Stomach smooth muscle (tissue), 2 donors: ENCODE data around the gene ERGIC1.

Source experiments
- H3K27ac ChIP-seq: one replicate; pipeline ENCODE4 v1.7.0; 2013; ENCODE audit warnings: mild to moderate bottlenecking, low read length, inconsistent platforms
- H3K27me3 ChIP-seq, 2 donors: one replicate each; pipeline ENCODE4 v1.7.0; 2013; ENCODE audit warnings: low read length in 2 of 2; ENCODE audit not compliant: insufficient read depth in 2 of 2, control insufficient read depth in 1 of 2
- H3K36me3 ChIP-seq, 2 donors: one replicate each; pipeline ENCODE4 v1.7.0; 2013; ENCODE audit warnings: low read length in 2 of 2; ENCODE audit not compliant: control insufficient read depth in 2 of 2, insufficient read depth in 2 of 2
- H3K4me1 ChIP-seq: one replicate; pipeline ENCODE4 v1.7.0; 2013; ENCODE audit warnings: low read length; ENCODE audit not compliant: control insufficient read depth, insufficient read depth
- H3K4me3 ChIP-seq, 2 donors: one replicate each; pipeline ENCODE4 v1.7.0; 2013; ENCODE audit warnings: low read length in 2 of 2
- H3K9ac ChIP-seq, 2 donors: one replicate each; pipeline ENCODE4 v1.7.0; 2013; ENCODE audit warnings: low read length in 2 of 2, mild to moderate bottlenecking in 1 of 2
- H3K9me3 ChIP-seq, 2 donors: one replicate each; pipeline ENCODE4 v1.7.0; 2013; ENCODE audit warnings: low read length in 2 of 2; ENCODE audit not compliant: control insufficient read depth in 2 of 2
- donor health status: healthy.
- donor health status: Pancreatic carcinoma.

The ERGIC1 gene

DNA sequence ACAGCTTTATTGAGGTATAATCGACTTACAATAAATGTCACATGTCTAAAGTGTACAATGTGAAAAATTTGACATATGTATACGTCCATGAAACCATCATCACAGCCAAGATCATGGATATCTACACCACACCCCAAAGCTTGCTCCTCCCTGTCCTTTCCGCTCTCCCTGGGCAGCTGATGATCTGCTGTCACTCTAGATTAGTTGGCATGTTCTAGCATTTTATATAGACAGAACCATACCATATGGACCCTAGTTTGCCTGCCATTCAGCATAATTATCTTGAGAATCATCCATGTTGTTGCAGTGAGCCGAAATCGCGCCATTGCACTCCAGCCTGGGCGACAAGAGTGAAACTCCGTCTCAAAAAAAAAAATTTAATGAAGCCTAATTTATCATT lies 42.5 kb downstream of the ERGIC1 start:
- no peaks in the 10 kb centered on the region for H3K9me3 ChIP-seq
- H3K36me3 ChIP-seq, result no peaks in the 10 kb centered on the region
- H3K9ac ChIP-seq, result no peak overlapping the region
- no peaks in the 10 kb centered on the region for H3K27me3 ChIP-seq
- H3K4me3 ChIP-seq, result no peak overlapping the region
- H3K27ac ChIP-seq, result no peak overlapping the region
- peaks cover 55% of the 10 kb centered on the region for H3K4me1 ChIP-seq

- Histone ChIP-seq H3K9ac (no peak overlapping the region), H3K27ac (peak overlapping the region; percentile 49), H3K4me1 (peaks cover 45% of the 10 kb centered on the region), H3K36me3 (no peaks in the 10 kb centered on the region), H3K9me3 (no peaks in the 10 kb centered on the region), H3K27me3 (no peaks in the 10 kb centered on the region), H3K4me3 (no peak overlapping the region)
Observed at GRCh38 chr5:172877466-172878260, 43.6 kb downstream of the ERGIC1 start.

- peak overlapping the region; percentile 32 to 57 for H3K4me3 ChIP-seq
Observed at GRCh38 chr5:172878585-172878932, 44.5 kb downstream of the ERGIC1 start.

GRCh38 chr5:172878933-172879752 lies 45.1 kb downstream of the ERGIC1 start:
- peaks cover 0 to 4% of the 10 kb centered on the region in 2 donors for H3K36me3 ChIP-seq
- peak overlapping the region; percentile 77 for H3K27ac ChIP-seq
- H3K9me3 ChIP-seq, result peaks cover 0 to 2% of the 10 kb centered on the region in 2 donors
- H3K27me3 ChIP-seq, result no peaks in the 10 kb centered on the region
- H3K4me3 ChIP-seq, result peak overlapping the region; percentile 32 to 57
- H3K4me1 ChIP-seq, result peaks cover 32% of the 10 kb centered on the region
- H3K9ac ChIP-seq, result peak overlapping the region; percentile 49 to 60

More at GRCh38 chr5:172878585-172878932, 44.5 kb downstream of the ERGIC1 start:
- Histone ChIP-seq H3K27me3 (no peaks in the 10 kb centered on the region), H3K4me1 (peaks cover 36% of the 10 kb centered on the region), H3K9me3 (peaks cover 0 to 2% of the 10 kb centered on the region in 2 donors), H3K9ac (peak overlapping the region; percentile 49 to 58), H3K27ac (peak overlapping the region; percentile 77), H3K36me3 (peaks cover 0 to 4% of the 10 kb centered on the region in 2 donors)

- no peak overlapping the region for H3K27ac ChIP-seq
- H3K9ac ChIP-seq, result no peak overlapping the region
- H3K36me3 ChIP-seq, result peaks cover 0 to 4% of the 10 kb centered on the region in 2 donors
- H3K4me3 ChIP-seq, result no peak overlapping the region
- peaks cover 0 to 2% of the 10 kb centered on the region in 2 donors for H3K9me3 ChIP-seq
- H3K27me3 ChIP-seq, result no peaks in the 10 kb centered on the region
- peaks cover 33% of the 10 kb centered on the region for H3K4me1 ChIP-seq
Observed at GRCh38 chr5:172881691-172882370, 47.8 kb downstream of the ERGIC1 start.

- Histone ChIP-seq H3K27me3 (no peaks in the 10 kb centered on the region), H3K4me1 (peaks cover 39% of the 10 kb centered on the region), H3K27ac (no peak overlapping the region), H3K9me3 (peaks cover 0 to 2% of the 10 kb centered on the region in 2 donors), H3K9ac (no peak overlapping the region), H3K4me3 (no peak overlapping the region), H3K36me3 (peaks cover 0 to 4% of the 10 kb centered on the region in 2 donors)
Observed at GRCh38 chr5:172883066-172883465, 49.0 kb downstream of the ERGIC1 start.

DNA sequence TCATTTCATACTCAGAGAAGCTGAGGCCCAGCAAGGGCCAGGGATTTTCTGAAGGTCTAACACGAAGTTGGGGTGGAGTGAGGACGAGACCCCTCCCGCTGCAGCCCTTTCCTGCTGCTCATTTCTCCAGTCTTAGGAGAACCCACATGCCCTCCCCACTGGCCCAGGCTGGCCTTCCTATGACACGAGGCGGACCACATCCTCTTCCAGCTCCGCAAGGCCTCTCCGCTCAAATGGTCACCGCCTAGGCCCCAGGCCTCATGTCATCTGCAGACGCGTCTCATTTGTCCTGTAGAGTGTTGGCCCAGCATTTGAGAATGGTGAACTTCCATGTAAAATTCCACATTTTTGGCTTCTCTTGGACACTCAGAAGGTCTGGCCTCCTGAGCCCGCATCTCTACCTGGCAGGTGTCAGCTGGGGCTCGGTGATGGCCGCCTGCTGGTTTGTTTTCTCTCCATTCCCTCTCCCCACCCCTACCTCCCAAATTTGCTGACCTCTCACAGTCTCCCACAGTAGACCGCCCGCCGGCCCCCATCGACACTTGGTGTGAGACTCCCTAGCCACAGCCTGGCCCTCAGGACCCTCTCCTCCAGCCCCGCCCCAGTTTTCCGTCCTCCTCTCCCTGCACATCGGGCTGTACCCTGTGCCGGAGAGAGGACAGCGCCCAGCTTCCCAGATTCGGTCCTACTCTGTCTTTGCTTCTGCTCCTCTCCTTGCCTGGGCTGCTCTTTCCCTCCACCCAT lies 51.7 kb downstream of the ERGIC1 start:
- H3K27me3 ChIP-seq, result no peaks in the 10 kb centered on the region
- peaks cover 0 to 2% of the 10 kb centered on the region in 2 donors for H3K9me3 ChIP-seq
- no peak overlapping the region for H3K4me3 ChIP-seq
- peak overlapping the region; percentile 18 for H3K27ac ChIP-seq
- H3K4me1 ChIP-seq, result peaks cover 48% of the 10 kb centered on the region
- H3K9ac ChIP-seq, result peak overlapping the region in 1 of 2 donors; percentile 65
- peaks cover 8% of the 10 kb centered on the region in 2 donors for H3K36me3 ChIP-seq

DNA sequence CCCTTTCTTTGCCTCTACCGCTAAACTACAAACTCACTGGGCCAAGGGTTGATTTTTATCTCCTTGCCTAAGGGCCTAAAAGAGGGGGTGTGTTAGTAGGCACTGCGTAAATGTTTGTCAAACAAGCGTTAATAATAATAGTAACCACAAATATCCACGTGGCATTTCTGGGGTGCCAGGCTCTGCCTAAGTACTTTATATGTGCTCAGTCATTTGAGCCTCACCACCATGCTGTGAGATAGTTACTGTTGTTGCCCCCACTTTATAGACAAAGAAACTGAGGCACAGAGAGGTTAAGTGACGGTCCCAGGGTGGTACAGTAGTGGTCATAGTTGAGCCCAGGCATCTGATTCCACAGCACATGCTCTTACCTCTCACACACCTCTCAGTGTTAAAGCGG lies 52.4 kb downstream of the ERGIC1 start:
- Histone ChIP-seq H3K27me3 (no peaks in the 10 kb centered on the region), H3K9ac (peak overlapping the region; percentile 65 to 83), H3K36me3 (peaks cover 8 to 11% of the 10 kb centered on the region in 2 donors), H3K27ac (peak overlapping the region; percentile 90), H3K4me1 (peaks cover 56% of the 10 kb centered on the region), H3K4me3 (peak overlapping the region in 1 of 2 donors; percentile 58), H3K9me3 (peaks cover 0 to 2% of the 10 kb centered on the region in 2 donors)

- peak overlapping the region; percentile 90 for H3K27ac ChIP-seq
- H3K4me3 ChIP-seq, result peak overlapping the region; percentile 14 to 58
- H3K4me1 ChIP-seq, result peaks cover 61% of the 10 kb centered on the region
Observed at GRCh38 chr5:172886974-172887501, 53.0 kb downstream of the ERGIC1 start.

More at GRCh38 chr5:172886974-172887501, 53.0 kb downstream of the ERGIC1 start:
- H3K36me3 ChIP-seq, result peaks cover 8 to 11% of the 10 kb centered on the region in 2 donors
- H3K27me3 ChIP-seq, result no peaks in the 10 kb centered on the region
- peak overlapping the region; percentile 65 to 83 for H3K9ac ChIP-seq
- H3K9me3 ChIP-seq, result peaks cover 0 to 2% of the 10 kb centered on the region in 2 donors
